GM23338 (cell line): ENCODE data around the gene POMT2. TPM values are rescaled to one million over a fixed set of nuclear protein-coding genes. Genes with fewer than 3 reads are reported as not detected.

Source experiments
- ATAC-seq: fragments of 200-7000 bp; cut with Tn5 transposase; 3 replicates; pipeline ENCODE4 v1.9.1; 2020
- DNase-seq: peaks from one replicate; pipeline ENCODE4 v3.0.0-alpha.2; 2015; ENCODE audit warnings: low spot score
- H2AFZ ChIP-seq: fragments of 200-600 bp; sonication (generic); 2 replicates; pipeline ENCODE4 v1.8.0; 2016; ENCODE audit warnings: antibody characterized with exemption, mild to moderate bottlenecking, moderate library complexity
- H3F3A ChIP-seq: fragments of 200-600 bp; sonication (generic); replicated peaks from 2 replicates; pipeline ENCODE4 v1.8.0; 2017; ENCODE audit warnings: antibody characterized with exemption, mixed run types, low read depth
- H3K27ac ChIP-seq: fragments of 200-600 bp; sonication (generic); 2 replicates; pipeline ENCODE4 v1.6.1; 2016; ENCODE audit warnings: low read depth
- H3K27me3 ChIP-seq: fragments of 200-600 bp; sonication (generic); 2 replicates; pipeline ENCODE4 v1.8.0; 2016; ENCODE audit warnings: mild to moderate bottlenecking, mixed run types, moderate library complexity; ENCODE audit not compliant: insufficient read depth
- H3K36me3 ChIP-seq: fragments of 200-600 bp; sonication (generic); 2 replicates; pipeline ENCODE4 v1.8.0; 2016; ENCODE audit warnings: mild to moderate bottlenecking; ENCODE audit not compliant: insufficient read depth
- H3K4me1 ChIP-seq: fragments of 200-600 bp; sonication (generic); 2 replicates; pipeline ENCODE4 v1.8.0; 2016; ENCODE audit warnings: mild to moderate bottlenecking, moderate library complexity; ENCODE audit not compliant: insufficient read depth
- H3K4me2 ChIP-seq: fragments of 200-600 bp; sonication (generic); 2 replicates; pipeline ENCODE4 v1.7.1; 2017; ENCODE audit warnings: mixed run types
- H3K4me3 ChIP-seq: fragments of 200-600 bp; sonication (generic); 2 replicates; pipeline ENCODE4 v1.6.1; 2016; ENCODE audit warnings: mixed run types
- H3K79me2 ChIP-seq: fragments of 200-600 bp; sonication (generic); replicated peaks from 2 replicates; pipeline ENCODE4 v1.8.0; 2017; ENCODE audit warnings: mild to moderate bottlenecking; ENCODE audit not compliant: insufficient read depth
- H3K9me2 ChIP-seq: fragments of 200-600 bp; sonication (generic); 2 replicates; pipeline ENCODE4 v1.8.0; 2017; ENCODE audit not compliant: insufficient read depth
- H4K20me1 ChIP-seq: fragments of 200-600 bp; sonication (generic); replicated peaks from 2 replicates; pipeline ENCODE4 v1.8.0; 2017; ENCODE audit warnings: mild to moderate bottlenecking; ENCODE audit not compliant: insufficient read depth
- H3K27ac Mint-ChIP-seq: 2 replicates; pipeline ENCODE4 v1.8.0; 2020; ENCODE audit warnings: inconsistent platforms, mild to moderate bottlenecking, moderate library complexity, mixed read lengths
- H3K27me3 Mint-ChIP-seq: 3 replicates; pipeline ENCODE4 v1.8.0; 2022; ENCODE audit warnings: low read depth, mild to moderate bottlenecking, moderate library complexity, mixed read lengths, inconsistent platforms; ENCODE audit not compliant: insufficient read depth, poor library complexity
- H3K36me3 Mint-ChIP-seq: 3 replicates; pipeline ENCODE4 v1.8.0; 2021; ENCODE audit warnings: low read depth, mild to moderate bottlenecking, inconsistent platforms, moderate library complexity, mixed read lengths
- H3K4me1 Mint-ChIP-seq: 3 replicates; pipeline ENCODE4 v1.8.0; 2020; ENCODE audit warnings: mild to moderate bottlenecking, inconsistent platforms, mixed read lengths
- H3K4me3 Mint-ChIP-seq: 3 replicates; pipeline ENCODE4 v1.8.0; 2021; ENCODE audit warnings: moderate library complexity, mild to moderate bottlenecking, inconsistent platforms, mixed read lengths
- H3K9me3 Mint-ChIP-seq: 3 replicates; pipeline ENCODE4 v1.8.0; 2020; ENCODE audit warnings: moderate library complexity, mild to moderate bottlenecking, inconsistent platforms, mixed read lengths
- CREB1 ChIP-seq: fragments of 250-450 bp; sonication (Bioruptor Pico); IDR thresholded peaks from 2 replicates; pipeline ENCODE4 v1.5.0; 2020; ENCODE audit warnings: low read depth, mild to moderate bottlenecking, moderate library complexity
- EZH2 ChIP-seq: fragments of 200-600 bp; sonication (generic); IDR thresholded peaks from one replicate; pipeline ENCODE4 v1.8.0; 2017; ENCODE audit warnings: antibody characterized with exemption, mild to moderate bottlenecking, low read depth; ENCODE audit not compliant: unreplicated experiment
- EZH2phosphoT487 ChIP-seq: fragments of 200-600 bp; sonication (generic); IDR thresholded peaks from one replicate; pipeline ENCODE4 v1.8.1; 2018; ENCODE audit warnings: antibody characterized with exemption; ENCODE audit not compliant: unreplicated experiment
- JUNB ChIP-seq: IDR thresholded peaks from one replicate; pipeline ENCODE4 v1.6.1; 2016; ENCODE audit warnings: antibody characterized with exemption; ENCODE audit not compliant: unreplicated experiment
- NANOG ChIP-seq: IDR thresholded peaks from 2 replicates; pipeline ENCODE4 v1.6.1; 2016; ENCODE audit warnings: antibody characterized with exemption, borderline replicate concordance
- POLR2AphosphoS5 ChIP-seq: IDR thresholded peaks from 2 replicates; pipeline ENCODE4 v1.6.1; 2016; ENCODE audit warnings: antibody characterized with exemption, low read depth
- STAT1 ChIP-seq: IDR thresholded peaks from one replicate; pipeline ENCODE4 v1.6.1; 2016; ENCODE audit warnings: antibody characterized with exemption; ENCODE audit not compliant: unreplicated experiment
- ZNF114 ChIP-seq: fragments of 250-450 bp; sonication (Bioruptor Pico); IDR thresholded peaks from 2 replicates; pipeline ENCODE4 v1.5.0; 2020; ENCODE audit warnings: mild to moderate bottlenecking, moderate library complexity
- ZNF331 ChIP-seq: fragments of 250-450 bp; sonication (Bioruptor Pico); IDR thresholded peaks from 2 replicates; pipeline ENCODE4 v1.5.0; 2020; ENCODE audit warnings: low read depth, mild to moderate bottlenecking, moderate library complexity
- polyA plus RNA-seq: library from polyadenylated mRNA; unstranded; fragments of >200 nt; fragmentation: Nextera tagmentation; extraction: Ambion mirVana; gene quantifications from 2 replicates; pipeline ENCODE4 v1.2.1, GENCODE V29; 2016
- total RNA-seq: library from RNA; depleted of rRNA; stranded (reverse); fragments of >200 nt; shearing (Covaris generic); gene quantifications from 2 replicates; pipeline ENCODE4 v1.2.3, GENCODE V29; 2014
- TF ChIP-seq, protein P1 (sequence below), 2 experiments: fragments of 200-600 bp in 1 of 2; sonication (generic) in 1 of 2; conservative IDR thresholded peaks; 2 replicates each; pipeline versions ENCODE4 v1.5.1 to v1.6.1; 2016 to 2017; ENCODE audit warnings: antibody characterized with exemption in 2 of 2, low read depth in 2 of 2, mild to moderate bottlenecking in 2 of 2, moderate library complexity in 1 of 2
- TF ChIP-seq, protein P2 (sequence below): IDR thresholded peaks from 2 replicates; pipeline ENCODE4 v1.6.1; 2016; ENCODE audit warnings: antibody characterized with exemption
- TF ChIP-seq, protein P3 (sequence below): fragments of 250-450 bp; sonication (Bioruptor Pico); IDR thresholded peaks from 2 replicates; pipeline ENCODE4 v1.5.0; 2020; ENCODE audit warnings: mild to moderate bottlenecking, moderate library complexity
- TF ChIP-seq, protein P4 (sequence below): IDR thresholded peaks from one replicate; pipeline ENCODE4 v1.6.1; 2018; ENCODE audit warnings: antibody characterized with exemption; ENCODE audit not compliant: unreplicated experiment

Gene POMT2
- total and polyA plus RNA-seq, 2 experiments from 2014 or later = 24.3 to 29.9 TPM

DNA sequence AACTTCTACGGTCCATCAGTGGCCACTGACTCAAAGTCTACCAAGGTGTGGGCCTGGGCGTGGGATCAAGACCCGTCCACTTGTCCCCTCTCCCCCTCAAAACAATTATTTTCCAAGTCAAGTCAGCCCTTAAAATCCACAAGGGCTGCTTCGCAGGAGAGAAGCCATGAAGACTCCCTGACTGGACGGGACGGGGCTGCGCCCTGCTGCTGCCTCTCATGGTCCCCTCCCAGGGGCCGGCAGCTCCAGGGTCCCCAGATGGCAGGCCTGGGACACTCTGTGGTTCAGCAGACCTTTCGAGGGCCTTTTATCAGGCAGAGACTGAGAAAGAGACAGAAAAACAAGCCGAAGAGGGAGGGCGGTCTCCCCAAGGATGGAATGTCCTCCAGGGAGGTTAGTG lies 60.5 kb downstream of the POMT2 start:
- no peak overlapping the region for H3K27ac ChIP-seq
- no peaks in the 10 kb centered on the region for H3K9me2 ChIP-seq
- no peaks in the 10 kb centered on the region for H3K9me3 Mint-ChIP-seq
- TF ChIP-seq EZH2phosphoT487 (no peak), POLR2AphosphoS5 (no peak), ZNF114 (no peak), NANOG (no peak), CREB1 (CRISPR knock-in tag) (no peak), STAT1 (no peak), ZNF331 (no peak), EZH2 (no peak), JUNB (no peak)
- TF ChIP-seq, protein P1, sequence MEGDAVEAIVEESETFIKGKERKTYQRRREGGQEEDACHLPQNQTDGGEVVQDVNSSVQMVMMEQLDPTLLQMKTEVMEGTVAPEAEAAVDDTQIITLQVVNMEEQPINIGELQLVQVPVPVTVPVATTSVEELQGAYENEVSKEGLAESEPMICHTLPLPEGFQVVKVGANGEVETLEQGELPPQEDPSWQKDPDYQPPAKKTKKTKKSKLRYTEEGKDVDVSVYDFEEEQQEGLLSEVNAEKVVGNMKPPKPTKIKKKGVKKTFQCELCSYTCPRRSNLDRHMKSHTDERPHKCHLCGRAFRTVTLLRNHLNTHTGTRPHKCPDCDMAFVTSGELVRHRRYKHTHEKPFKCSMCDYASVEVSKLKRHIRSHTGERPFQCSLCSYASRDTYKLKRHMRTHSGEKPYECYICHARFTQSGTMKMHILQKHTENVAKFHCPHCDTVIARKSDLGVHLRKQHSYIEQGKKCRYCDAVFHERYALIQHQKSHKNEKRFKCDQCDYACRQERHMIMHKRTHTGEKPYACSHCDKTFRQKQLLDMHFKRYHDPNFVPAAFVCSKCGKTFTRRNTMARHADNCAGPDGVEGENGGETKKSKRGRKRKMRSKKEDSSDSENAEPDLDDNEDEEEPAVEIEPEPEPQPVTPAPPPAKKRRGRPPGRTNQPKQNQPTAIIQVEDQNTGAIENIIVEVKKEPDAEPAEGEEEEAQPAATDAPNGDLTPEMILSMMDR (conservative IDR thresholded peaks at IDR 0.05; ENCODE audit: low read depth in 2 of 2) = no peak
- TF ChIP-seq, protein P2, sequence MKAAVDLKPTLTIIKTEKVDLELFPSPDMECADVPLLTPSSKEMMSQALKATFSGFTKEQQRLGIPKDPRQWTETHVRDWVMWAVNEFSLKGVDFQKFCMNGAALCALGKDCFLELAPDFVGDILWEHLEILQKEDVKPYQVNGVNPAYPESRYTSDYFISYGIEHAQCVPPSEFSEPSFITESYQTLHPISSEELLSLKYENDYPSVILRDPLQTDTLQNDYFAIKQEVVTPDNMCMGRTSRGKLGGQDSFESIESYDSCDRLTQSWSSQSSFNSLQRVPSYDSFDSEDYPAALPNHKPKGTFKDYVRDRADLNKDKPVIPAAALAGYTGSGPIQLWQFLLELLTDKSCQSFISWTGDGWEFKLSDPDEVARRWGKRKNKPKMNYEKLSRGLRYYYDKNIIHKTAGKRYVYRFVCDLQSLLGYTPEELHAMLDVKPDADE = no peak
- TF ChIP-seq, protein P3, sequence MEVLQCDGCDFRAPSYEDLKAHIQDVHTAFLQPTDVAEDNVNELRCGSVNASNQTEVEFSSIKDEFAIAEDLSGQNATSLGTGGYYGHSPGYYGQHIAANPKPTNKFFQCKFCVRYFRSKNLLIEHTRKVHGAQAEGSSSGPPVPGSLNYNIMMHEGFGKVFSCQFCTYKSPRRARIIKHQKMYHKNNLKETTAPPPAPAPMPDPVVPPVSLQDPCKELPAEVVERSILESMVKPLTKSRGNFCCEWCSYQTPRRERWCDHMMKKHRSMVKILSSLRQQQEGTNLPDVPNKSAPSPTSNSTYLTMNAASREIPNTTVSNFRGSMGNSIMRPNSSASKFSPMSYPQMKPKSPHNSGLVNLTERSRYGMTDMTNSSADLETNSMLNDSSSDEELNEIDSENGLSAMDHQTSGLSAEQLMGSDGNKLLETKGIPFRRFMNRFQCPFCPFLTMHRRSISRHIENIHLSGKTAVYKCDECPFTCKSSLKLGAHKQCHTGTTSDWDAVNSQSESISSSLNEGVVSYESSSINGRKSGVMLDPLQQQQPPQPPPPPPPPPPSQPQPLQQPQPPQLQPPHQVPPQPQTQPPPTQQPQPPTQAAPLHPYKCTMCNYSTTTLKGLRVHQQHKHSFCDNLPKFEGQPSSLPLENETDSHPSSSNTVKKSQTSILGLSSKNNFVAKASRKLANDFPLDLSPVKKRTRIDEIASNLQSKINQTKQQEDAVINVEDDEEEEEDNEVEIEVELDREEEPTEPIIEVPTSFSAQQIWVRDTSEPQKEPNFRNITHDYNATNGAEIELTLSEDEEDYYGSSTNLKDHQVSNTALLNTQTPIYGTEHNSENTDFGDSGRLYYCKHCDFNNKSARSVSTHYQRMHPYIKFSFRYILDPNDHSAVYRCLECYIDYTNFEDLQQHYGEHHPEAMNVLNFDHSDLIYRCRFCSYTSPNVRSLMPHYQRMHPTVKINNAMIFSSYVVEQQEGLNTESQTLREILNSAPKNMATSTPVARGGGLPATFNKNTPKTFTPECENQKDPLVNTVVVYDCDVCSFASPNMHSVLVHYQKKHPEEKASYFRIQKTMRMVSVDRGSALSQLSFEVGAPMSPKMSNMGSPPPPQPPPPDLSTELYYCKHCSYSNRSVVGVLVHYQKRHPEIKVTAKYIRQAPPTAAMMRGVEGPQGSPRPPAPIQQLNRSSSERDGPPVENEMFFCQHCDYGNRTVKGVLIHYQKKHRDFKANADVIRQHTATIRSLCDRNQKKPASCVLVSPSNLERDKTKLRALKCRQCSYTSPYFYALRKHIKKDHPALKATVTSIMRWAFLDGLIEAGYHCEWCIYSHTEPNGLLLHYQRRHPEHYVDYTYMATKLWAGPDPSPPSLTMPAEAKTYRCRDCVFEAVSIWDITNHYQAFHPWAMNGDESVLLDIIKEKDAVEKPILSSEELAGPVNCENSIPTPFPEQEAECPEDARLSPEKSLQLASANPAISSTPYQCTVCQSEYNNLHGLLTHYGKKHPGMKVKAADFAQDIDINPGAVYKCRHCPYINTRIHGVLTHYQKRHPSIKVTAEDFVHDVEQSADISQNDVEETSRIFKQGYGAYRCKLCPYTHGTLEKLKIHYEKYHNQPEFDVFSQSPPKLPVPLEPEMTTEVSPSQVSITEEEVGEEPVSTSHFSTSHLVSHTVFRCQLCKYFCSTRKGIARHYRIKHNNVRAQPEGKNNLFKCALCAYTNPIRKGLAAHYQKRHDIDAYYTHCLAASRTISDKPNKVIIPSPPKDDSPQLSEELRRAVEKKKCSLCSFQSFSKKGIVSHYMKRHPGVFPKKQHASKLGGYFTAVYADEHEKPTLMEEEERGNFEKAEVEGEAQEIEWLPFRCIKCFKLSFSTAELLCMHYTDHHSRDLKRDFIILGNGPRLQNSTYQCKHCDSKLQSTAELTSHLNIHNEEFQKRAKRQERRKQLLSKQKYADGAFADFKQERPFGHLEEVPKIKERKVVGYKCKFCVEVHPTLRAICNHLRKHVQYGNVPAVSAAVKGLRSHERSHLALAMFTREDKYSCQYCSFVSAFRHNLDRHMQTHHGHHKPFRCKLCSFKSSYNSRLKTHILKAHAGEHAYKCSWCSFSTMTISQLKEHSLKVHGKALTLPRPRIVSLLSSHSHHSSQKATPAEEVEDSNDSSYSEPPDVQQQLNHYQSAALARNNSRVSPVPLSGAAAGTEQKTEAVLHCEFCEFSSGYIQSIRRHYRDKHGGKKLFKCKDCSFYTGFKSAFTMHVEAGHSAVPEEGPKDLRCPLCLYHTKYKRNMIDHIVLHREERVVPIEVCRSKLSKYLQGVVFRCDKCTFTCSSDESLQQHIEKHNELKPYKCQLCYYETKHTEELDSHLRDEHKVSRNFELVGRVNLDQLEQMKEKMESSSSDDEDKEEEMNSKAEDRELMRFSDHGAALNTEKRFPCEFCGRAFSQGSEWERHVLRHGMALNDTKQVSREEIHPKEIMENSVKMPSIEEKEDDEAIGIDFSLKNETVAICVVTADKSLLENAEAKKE = no peak
- TF ChIP-seq, protein P4, sequence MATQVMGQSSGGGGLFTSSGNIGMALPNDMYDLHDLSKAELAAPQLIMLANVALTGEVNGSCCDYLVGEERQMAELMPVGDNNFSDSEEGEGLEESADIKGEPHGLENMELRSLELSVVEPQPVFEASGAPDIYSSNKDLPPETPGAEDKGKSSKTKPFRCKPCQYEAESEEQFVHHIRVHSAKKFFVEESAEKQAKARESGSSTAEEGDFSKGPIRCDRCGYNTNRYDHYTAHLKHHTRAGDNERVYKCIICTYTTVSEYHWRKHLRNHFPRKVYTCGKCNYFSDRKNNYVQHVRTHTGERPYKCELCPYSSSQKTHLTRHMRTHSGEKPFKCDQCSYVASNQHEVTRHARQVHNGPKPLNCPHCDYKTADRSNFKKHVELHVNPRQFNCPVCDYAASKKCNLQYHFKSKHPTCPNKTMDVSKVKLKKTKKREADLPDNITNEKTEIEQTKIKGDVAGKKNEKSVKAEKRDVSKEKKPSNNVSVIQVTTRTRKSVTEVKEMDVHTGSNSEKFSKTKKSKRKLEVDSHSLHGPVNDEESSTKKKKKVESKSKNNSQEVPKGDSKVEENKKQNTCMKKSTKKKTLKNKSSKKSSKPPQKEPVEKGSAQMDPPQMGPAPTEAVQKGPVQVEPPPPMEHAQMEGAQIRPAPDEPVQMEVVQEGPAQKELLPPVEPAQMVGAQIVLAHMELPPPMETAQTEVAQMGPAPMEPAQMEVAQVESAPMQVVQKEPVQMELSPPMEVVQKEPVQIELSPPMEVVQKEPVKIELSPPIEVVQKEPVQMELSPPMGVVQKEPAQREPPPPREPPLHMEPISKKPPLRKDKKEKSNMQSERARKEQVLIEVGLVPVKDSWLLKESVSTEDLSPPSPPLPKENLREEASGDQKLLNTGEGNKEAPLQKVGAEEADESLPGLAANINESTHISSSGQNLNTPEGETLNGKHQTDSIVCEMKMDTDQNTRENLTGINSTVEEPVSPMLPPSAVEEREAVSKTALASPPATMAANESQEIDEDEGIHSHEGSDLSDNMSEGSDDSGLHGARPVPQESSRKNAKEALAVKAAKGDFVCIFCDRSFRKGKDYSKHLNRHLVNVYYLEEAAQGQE = no peak
- no peaks in the 10 kb centered on the region for H3K36me3 ChIP-seq
- peaks cover 2% of the 10 kb centered on the region; the same call in 2 of the 3 replicates for H3K4me1 Mint-ChIP-seq
- no peaks in the 10 kb centered on the region for H4K20me1 ChIP-seq
- no peak overlapping the region for H3K4me3 Mint-ChIP-seq
- H3K79me2 ChIP-seq = no peaks in the 10 kb centered on the region
- 0 out of 2 replicates have a peak overlapping the region, but pooled peaks have one; percentile 18 for H2AFZ ChIP-seq
- H3F3A ChIP-seq = no peaks in the 10 kb centered on the region
- H3K27me3 Mint-ChIP-seq = peaks cover 14% of the 10 kb centered on the region
- no peak overlapping the region for H3K4me2 ChIP-seq
- no peak overlapping the region for H3K27ac Mint-ChIP-seq
- H3K36me3 Mint-ChIP-seq = no peaks in the 10 kb centered on the region
- no peaks in the 10 kb centered on the region for H3K27me3 ChIP-seq
- DNase-seq (no peak), ATAC-seq (no peak)
- no peaks in the 10 kb centered on the region for H3K4me1 ChIP-seq
- no peak overlapping the region for H3K4me3 ChIP-seq
